Activated T-helper 2 cell treated with anti-CD3 and anti-CD28 coated beads, Interferon-gamma antibody, Interleukin-2, Interleukin-4, amounts not matched to agents 10 μg/mL and 5 μg/mL and 100 μg/mL, durations not matched to agents 14 hours and 24 hours and 36 hours (primary cell): ENCODE results near the gene PYCR2. TPM values are rescaled to one million over a fixed set of nuclear protein-coding genes. Genes with fewer than 3 reads are reported as not detected.

Experiments used
- DNase-seq: peaks from one replicate; pipeline ENCODE4 v3.0.0; 2021; ENCODE audit warnings: low spot score
- H3K27ac Mint-ChIP-seq: one replicate; pipeline ENCODE4 v1.8.0; 2021; ENCODE audit warnings: mixed read lengths
- H3K27me3 Mint-ChIP-seq: one replicate; pipeline ENCODE4 v1.8.0; 2021; ENCODE audit warnings: low read depth, mixed read lengths
- H3K36me3 Mint-ChIP-seq: one replicate; pipeline ENCODE4 v1.8.0; 2021; ENCODE audit warnings: low read depth, mixed read lengths
- H3K4me1 Mint-ChIP-seq: one replicate; pipeline ENCODE4 v1.8.0; 2021; ENCODE audit warnings: low read depth, mixed read lengths
- H3K4me3 Mint-ChIP-seq: one replicate; pipeline ENCODE4 v1.8.0; 2021; ENCODE audit warnings: low read depth, mild to moderate bottlenecking, moderate library complexity, mixed read lengths
- H3K9me3 Mint-ChIP-seq: one replicate; pipeline ENCODE4 v1.8.0; 2021; ENCODE audit warnings: mixed read lengths
- intact Hi-C: fragments of 100-400 bp; cut with micrococcal nuclease; formaldehyde crosslinking; loops from one replicate; pipeline ENCODE4 v1.15.1; 2023
- total RNA-seq: library from RNA; stranded (reverse); gene quantifications from 2 replicates; pipeline ENCODE4 v1.2.3, GENCODE V29; 2022

Gene PYCR2
- total RNA-seq, 1 donor from 2014 or later = 121 TPM

GRCh38 chr1:225953315-225953714, 29.3 kb upstream of the PYCR2 start:
- H3K9me3 Mint-ChIP-seq = no peaks in the 10 kb centered on the region
- H3K4me1 Mint-ChIP-seq = no peaks in the 10 kb centered on the region
- no peak overlapping the region for H3K27ac Mint-ChIP-seq
- H3K36me3 Mint-ChIP-seq = no peaks in the 10 kb centered on the region
- H3K27me3 Mint-ChIP-seq = peaks cover 17% of the 10 kb centered on the region
- intact Hi-C loops = no loop called here
- H3K4me3 Mint-ChIP-seq = no peak overlapping the region
- DNase-seq = no peak

GRCh38 chr1:225950905-225951497, 27.0 kb upstream of the PYCR2 start:
- Mint-ChIP-seq H3K36me3 (no peaks in the 10 kb centered on the region), H3K9me3 (no peaks in the 10 kb centered on the region), H3K4me1 (no peaks in the 10 kb centered on the region), H3K27me3 (peaks cover 25% of the 10 kb centered on the region), H3K27ac (no peak overlapping the region), H3K4me3 (no peak overlapping the region)
- no peak for DNase-seq
- intact Hi-C loops = no loop called here

DNA sequence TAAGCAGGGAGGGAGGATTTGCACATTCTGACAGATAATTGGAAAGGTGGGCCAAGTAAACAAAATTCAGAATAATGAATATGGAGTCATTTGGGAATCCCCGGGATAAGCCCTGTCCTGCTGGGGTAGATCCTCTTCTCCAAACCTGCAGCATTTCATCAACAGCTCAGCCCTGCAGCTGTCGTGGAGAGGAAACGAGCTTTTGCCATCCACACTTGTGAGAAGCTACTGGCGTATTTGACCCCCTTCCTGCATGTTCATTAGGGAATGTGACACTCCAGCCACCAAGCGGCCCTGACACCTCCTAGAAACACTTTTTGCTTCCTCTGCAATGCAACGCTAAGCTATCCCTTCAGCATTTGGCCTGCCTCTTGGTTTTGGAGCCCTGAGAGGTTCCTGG, 25.0 kb upstream of the PYCR2 start:
- peaks cover 21% of the 10 kb centered on the region for H3K27me3 Mint-ChIP-seq
- DNase-seq = no peak
- no peak overlapping the region for H3K4me3 Mint-ChIP-seq
- intact Hi-C loops = no loop called here
- H3K36me3 Mint-ChIP-seq = no peaks in the 10 kb centered on the region
- no peaks in the 10 kb centered on the region for H3K9me3 Mint-ChIP-seq
- H3K4me1 Mint-ChIP-seq = peaks cover 5% of the 10 kb centered on the region
- H3K27ac Mint-ChIP-seq = no peak overlapping the region

- H3K4me3 Mint-ChIP-seq = no peak overlapping the region
- H3K27me3 Mint-ChIP-seq = peaks cover 18% of the 10 kb centered on the region
- intact Hi-C loops = no loop called here
These were observed 22.8 kb upstream of the PYCR2 start for GRCh38 chr1:225946803-225947202.

GRCh38 chr1:225946082-225946620, 22.1 kb upstream of the PYCR2 start:
- Mint-ChIP-seq H3K4me1 (peaks cover 5% of the 10 kb centered on the region), H3K9me3 (no peaks in the 10 kb centered on the region), H3K27me3 (peaks cover 14% of the 10 kb centered on the region), H3K36me3 (no peaks in the 10 kb centered on the region), H3K4me3 (no peak overlapping the region), H3K27ac (no peak overlapping the region)
- intact Hi-C loops = no loop called here
- DNase-seq = no peak

More at GRCh38 chr1:225946803-225947202, 22.8 kb upstream of the PYCR2 start:
- peaks cover 5% of the 10 kb centered on the region for H3K4me1 Mint-ChIP-seq
- DNase-seq = no peak
- H3K27ac Mint-ChIP-seq = no peak overlapping the region
- H3K36me3 Mint-ChIP-seq = no peaks in the 10 kb centered on the region
- H3K9me3 Mint-ChIP-seq = no peaks in the 10 kb centered on the region

- Mint-ChIP-seq H3K27me3 (peaks cover 8% of the 10 kb centered on the region), H3K4me1 (peaks cover 5% of the 10 kb centered on the region), H3K36me3 (no peaks in the 10 kb centered on the region), H3K4me3 (no peak overlapping the region), H3K27ac (no peak overlapping the region), H3K9me3 (no peaks in the 10 kb centered on the region)
- no peak for DNase-seq
- intact Hi-C loops = no loop called here
These were observed 21.5 kb upstream of the PYCR2 start for GRCh38 chr1:225945564-225945963.

GRCh38 chr1:225944951-225945350, 20.9 kb upstream of the PYCR2 start:
- Mint-ChIP-seq H3K9me3 (no peaks in the 10 kb centered on the region), H3K27ac (no peak overlapping the region), H3K4me1 (peaks cover 5% of the 10 kb centered on the region), H3K27me3 (peaks cover 8% of the 10 kb centered on the region), H3K4me3 (no peak overlapping the region), H3K36me3 (no peaks in the 10 kb centered on the region)
- no peak for DNase-seq
- intact Hi-C loops = no loop called here

DNA sequence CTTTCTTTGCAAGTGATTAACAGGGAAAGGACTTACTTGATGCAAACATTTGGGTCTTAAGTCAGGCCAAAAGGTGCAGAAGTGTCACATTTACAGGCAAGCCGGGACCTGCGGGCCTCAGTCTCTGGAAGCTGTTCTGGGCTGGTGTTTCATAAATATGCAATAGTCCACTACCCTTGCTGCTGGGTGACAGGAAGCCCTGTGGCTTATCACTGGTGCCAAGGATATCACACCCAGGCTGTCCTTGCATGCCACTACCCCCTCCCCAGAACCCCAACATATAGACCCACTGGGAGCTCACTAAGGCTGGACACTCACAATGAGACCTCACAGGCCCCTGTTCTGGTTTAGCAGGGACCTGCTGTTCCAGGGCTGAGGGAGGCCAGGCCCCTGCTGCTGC, 20.3 kb upstream of the PYCR2 start:
- intact Hi-C loops = no loop called here
- no peak for DNase-seq
- Mint-ChIP-seq H3K9me3 (no peaks in the 10 kb centered on the region), H3K4me1 (peaks cover 5% of the 10 kb centered on the region), H3K36me3 (no peaks in the 10 kb centered on the region), H3K27ac (no peak overlapping the region), H3K4me3 (no peak overlapping the region), H3K27me3 (peaks cover 8% of the 10 kb centered on the region)

- Mint-ChIP-seq H3K4me3 (no peak overlapping the region), H3K27me3 (peaks cover 8% of the 10 kb centered on the region), H3K4me1 (peaks cover 5% of the 10 kb centered on the region), H3K9me3 (no peaks in the 10 kb centered on the region), H3K36me3 (no peaks in the 10 kb centered on the region), H3K27ac (no peak overlapping the region)
- DNase-seq = no peak
- intact Hi-C loops = no loop called here
These were observed 19.5 kb upstream of the PYCR2 start for GRCh38 chr1:225943582-225943981.

DNA sequence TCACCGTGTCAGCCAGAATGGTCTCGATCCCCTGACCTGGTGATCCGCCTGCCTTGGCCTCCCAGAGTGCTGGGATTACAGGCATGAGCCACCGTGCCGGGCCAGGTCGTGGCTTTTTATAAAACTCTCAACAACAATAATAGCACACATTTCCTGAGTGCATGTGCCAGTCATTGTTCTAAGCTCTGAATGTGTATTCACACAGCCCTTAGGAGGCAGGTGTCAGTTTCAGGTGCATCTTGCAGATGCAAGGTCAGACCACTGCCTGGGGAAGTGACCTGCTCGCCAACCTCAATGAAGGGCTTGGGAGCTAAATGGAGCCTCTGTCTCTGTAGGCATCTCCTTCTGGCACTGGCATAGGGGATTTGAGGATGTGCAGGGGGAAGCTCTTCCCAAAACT, 18.5 kb upstream of the PYCR2 start:
- H3K27ac Mint-ChIP-seq = no peak overlapping the region

DNA sequence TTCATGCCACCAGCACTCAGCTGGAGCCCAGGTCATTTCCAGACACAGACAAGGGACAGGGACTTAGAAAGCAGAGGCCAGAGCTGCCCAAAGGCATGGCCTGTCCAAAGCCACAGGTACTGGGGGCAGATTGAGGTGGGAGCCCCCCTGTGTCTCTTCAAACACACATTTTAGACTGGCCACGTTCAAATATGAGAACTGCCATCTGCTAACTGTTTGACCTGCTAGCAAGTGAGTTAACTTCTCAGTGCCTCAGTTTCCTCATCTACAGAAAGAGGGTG, 17.8 kb upstream of the PYCR2 start:
- Mint-ChIP-seq H3K27me3 (no peaks in the 10 kb centered on the region), H3K9me3 (no peaks in the 10 kb centered on the region), H3K36me3 (no peaks in the 10 kb centered on the region), H3K4me1 (peaks cover 5% of the 10 kb centered on the region), H3K4me3 (no peak overlapping the region), H3K27ac (no peak overlapping the region)
- intact Hi-C loops = no loop called here
- no peak for DNase-seq

More for the DNA sequence above, 18.5 kb upstream of the PYCR2 start:
- DNase-seq = no peak
- H3K4me3 Mint-ChIP-seq = no peak overlapping the region
- no peaks in the 10 kb centered on the region for H3K9me3 Mint-ChIP-seq
- peaks cover 4% of the 10 kb centered on the region for H3K27me3 Mint-ChIP-seq
- no peaks in the 10 kb centered on the region for H3K36me3 Mint-ChIP-seq
- H3K4me1 Mint-ChIP-seq = peaks cover 5% of the 10 kb centered on the region
- intact Hi-C loops = no loop called here

- Mint-ChIP-seq H3K9me3 (no peaks in the 10 kb centered on the region), H3K27me3 (no peaks in the 10 kb centered on the region), H3K4me1 (peaks cover 5% of the 10 kb centered on the region), H3K4me3 (no peak within 1 kb of the TSS), H3K36me3 (no peaks in the 10 kb centered on the region), H3K27ac (no peak within 1 kb of the TSS)
- DNase-seq = no peak
- intact Hi-C loops = no loop called here
These were observed 17.3 kb upstream of the PYCR2 start, which contains the start of gene LEFTY2 for GRCh38 chr1:225941187-225941941. Gene LEFTY2 (minus strand): TSS chr1:225941220. CDS start chr1:225941140, 80 bp downstream.

DNA sequence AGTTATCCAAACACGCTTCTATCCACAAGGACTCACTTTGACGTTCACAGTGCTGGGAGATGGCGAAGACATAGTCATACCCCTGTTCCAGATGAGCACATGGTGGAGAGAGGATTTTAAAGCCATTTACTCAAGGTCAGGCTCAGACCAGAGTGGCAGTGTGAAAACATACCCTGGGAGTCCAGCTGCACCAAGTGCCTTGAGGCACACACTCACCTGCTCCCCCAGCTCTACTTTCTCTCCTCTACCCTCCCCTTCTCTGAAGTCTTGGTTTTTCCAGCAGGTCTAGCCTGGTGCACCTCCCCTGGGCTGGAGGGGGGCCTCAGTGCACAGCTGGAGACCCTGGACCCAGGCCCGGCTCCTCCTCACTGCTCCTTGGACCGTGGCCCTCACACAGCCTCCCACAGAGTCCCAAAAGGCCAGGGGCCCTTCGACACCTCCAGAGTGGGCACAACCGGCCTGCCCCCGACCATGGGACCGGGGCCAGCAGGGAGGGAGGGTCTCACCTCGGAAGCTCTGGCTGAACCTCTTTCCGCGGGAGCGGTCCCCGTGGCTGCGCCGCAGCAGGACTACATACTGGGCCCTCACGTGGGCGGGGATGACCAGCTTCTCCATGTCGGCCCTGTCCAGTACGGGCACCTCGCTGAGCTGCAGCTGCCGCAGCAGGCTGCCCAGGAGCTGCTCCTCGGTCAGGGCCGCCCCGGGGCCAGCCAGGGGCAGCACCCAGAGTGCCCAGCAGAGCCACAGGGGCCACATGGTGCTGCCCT, 16.5 kb upstream of the PYCR2 start:
- Mint-ChIP-seq H3K36me3 (no peaks in the 10 kb centered on the region), H3K4me1 (peaks cover 5% of the 10 kb centered on the region), H3K27ac (no peak overlapping the region), H3K9me3 (no peaks in the 10 kb centered on the region), H3K4me3 (no peak overlapping the region), H3K27me3 (no peaks in the 10 kb centered on the region)
- no peak for DNase-seq
- intact Hi-C loops = no loop called here
